ENCODE data around the gene ERLEC1. TPM values are rescaled to one million over a fixed set of nuclear protein-coding genes. Genes with fewer than 3 reads are reported as not detected.
A peak's percentile ranks its signal among the peaks of the same experiment; 100 is the strongest.

The ERLEC1 gene
- total and polyA plus RNA-seq, 7 donors, result 23.8 to 49.6 (median 27.1) TPM

DNA sequence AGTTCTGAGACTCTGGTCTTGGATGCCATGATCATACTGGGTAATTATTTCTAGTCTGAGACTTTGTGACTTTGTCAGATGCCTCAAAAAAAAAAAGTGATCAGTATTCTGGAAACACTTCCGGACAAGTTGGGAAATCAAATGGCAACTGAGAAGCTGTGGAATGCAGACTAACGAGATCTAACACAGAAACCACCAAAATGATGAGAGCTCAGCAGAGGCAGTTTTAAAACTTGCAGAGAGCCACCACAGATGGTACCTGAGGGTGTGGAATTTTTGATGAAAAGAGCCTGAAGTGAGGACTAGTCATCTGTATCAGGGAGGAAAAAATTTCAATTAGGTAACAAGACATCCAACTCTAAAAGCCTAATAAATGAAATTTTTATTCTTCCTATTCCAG is 78.4 kb downstream of the ERLEC1 start:
- no peak overlapping the region for H3K27ac ChIP-seq
- no peak for DNase-seq
- intact Hi-C loops (cut with DNase I), result no loop called here
- no peak for ATAC-seq
- TF ChIP-seq, protein P1, sequence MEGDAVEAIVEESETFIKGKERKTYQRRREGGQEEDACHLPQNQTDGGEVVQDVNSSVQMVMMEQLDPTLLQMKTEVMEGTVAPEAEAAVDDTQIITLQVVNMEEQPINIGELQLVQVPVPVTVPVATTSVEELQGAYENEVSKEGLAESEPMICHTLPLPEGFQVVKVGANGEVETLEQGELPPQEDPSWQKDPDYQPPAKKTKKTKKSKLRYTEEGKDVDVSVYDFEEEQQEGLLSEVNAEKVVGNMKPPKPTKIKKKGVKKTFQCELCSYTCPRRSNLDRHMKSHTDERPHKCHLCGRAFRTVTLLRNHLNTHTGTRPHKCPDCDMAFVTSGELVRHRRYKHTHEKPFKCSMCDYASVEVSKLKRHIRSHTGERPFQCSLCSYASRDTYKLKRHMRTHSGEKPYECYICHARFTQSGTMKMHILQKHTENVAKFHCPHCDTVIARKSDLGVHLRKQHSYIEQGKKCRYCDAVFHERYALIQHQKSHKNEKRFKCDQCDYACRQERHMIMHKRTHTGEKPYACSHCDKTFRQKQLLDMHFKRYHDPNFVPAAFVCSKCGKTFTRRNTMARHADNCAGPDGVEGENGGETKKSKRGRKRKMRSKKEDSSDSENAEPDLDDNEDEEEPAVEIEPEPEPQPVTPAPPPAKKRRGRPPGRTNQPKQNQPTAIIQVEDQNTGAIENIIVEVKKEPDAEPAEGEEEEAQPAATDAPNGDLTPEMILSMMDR (IDR thresholded peaks at IDR 0.05), result no peak
- no peak overlapping the region for H3K4me3 ChIP-seq
- H3K4me1 ChIP-seq, result peaks cover 3% of the 10 kb centered on the region
- peaks cover 8 to 69% of the 10 kb centered on the region in 2 donors for H3K36me3 ChIP-seq (ENCODE audit: insufficient read depth in 1 of 2, low read depth in 1 of 2)
- 70 to 85% (median 80%) methylated on average over 2 of the region's 2 CpGs for WGBS, 3 donors
- H3K9me3 ChIP-seq, result no peaks in the 10 kb centered on the region
- H3K27me3 ChIP-seq (ENCODE audit: insufficient read depth in 3 of 3, low read length in 2 of 3), result no peaks in the 10 kb centered on the region

DNA sequence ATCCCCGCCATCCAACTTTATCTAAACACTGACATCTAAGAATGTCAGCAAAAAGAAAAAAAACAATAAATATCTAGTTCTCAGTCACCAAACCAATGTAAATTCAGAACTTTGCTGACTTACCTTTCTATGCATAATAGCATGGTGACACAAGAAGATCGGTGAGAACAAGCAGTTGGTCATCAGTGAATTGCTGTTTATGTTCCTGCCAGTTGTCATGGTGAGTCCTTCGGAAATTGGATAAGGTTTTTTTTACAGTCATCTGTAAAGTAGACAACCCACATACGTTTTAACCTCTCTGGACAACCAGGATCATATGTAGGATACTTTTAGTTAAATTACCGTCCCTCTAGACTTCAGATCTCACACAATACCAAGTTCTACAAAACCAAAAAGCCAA is 79.1 kb downstream of the ERLEC1 start:
- TF ChIP-seq, protein P1 (IDR thresholded peaks at IDR 0.05), result no peak
- WGBS, 3 donors, result 63 to 73% (median 69%) methylated on average over 5 of the region's 5 CpGs
- peaks cover 8 to 76% of the 10 kb centered on the region in 2 donors for H3K36me3 ChIP-seq (ENCODE audit: insufficient read depth in 1 of 2, low read depth in 1 of 2)
- ATAC-seq (no peak), DNase-seq (no peak)
- H3K9me3 ChIP-seq, result no peaks in the 10 kb centered on the region
- no peak overlapping the region for H3K27ac ChIP-seq
- H3K4me1 ChIP-seq, result peaks cover 3% of the 10 kb centered on the region
- intact Hi-C loops (cut with DNase I), result no loop called here
- H3K4me3 ChIP-seq, result no peak overlapping the region
- H3K27me3 ChIP-seq (ENCODE audit: insufficient read depth in 3 of 3, low read length in 2 of 3), result no peaks in the 10 kb centered on the region

DNA sequence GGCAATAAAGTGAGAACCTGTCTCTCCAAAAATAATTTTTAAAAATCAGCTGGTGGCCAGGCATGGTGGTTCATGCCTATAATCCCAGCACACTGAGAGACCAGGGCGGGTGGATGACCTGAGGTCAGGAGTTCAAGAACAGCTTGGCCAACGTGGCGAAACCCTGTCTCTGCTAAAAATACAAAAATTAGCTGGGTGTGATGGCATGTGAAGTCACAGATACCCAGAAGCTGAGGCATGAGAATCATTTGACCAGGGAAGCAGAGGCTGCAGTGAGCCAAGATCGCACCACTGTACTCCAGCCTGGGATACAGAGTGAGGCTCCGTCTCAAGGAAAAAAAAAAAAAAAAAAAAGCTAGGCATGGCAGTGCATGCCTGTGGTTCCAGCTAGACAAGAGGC is 80.3 kb downstream of the ERLEC1 start:
- DNase-seq, result peak in 1 of 2 donors; percentile 51
- WGBS, 3 donors, result 34 to 55% (median 35%) methylated on average over 4 to 5 of the region's 5 CpGs
- peak; percentile 66 to 90 (median 77) for ATAC-seq
- Histone ChIP-seq H3K27me3 (ENCODE audit: insufficient read depth in 3 of 3, low read length in 2 of 3) (no peaks in the 10 kb centered on the region), H3K4me1 (peaks cover 3% of the 10 kb centered on the region), H3K9me3 (no peaks in the 10 kb centered on the region), H3K36me3 (ENCODE audit: insufficient read depth in 1 of 2, low read depth in 1 of 2) (peaks cover 8 to 85% of the 10 kb centered on the region in 2 donors), H3K27ac (no peak overlapping the region), H3K4me3 (no peak overlapping the region)
- TF ChIP-seq, protein P1 (IDR thresholded peaks at IDR 0.05), result no peak
- intact Hi-C loops (cut with DNase I), result no loop called here

DNA sequence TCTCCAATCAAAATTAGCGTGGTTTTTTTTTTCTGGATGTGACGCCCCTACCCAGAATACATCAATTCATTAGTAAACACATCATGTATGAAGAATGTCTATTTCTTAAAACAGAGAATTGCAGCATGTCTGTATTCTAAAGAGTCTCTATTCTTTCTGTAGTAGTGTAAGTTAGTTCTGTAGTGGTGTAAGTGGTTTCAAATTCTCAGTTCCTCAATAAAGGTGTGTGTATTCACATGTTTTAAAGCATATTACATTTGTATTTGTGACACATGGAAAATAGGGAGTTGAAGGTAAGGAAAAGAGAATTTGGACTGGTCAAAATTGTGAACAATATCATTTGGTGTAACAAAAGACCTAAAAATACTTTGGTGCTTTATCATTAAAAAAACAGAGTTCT is 80.9 kb downstream of the ERLEC1 start:
- DNase-seq (no peak), ATAC-seq (peak in 1 of 4 donors; percentile 3)
- TF ChIP-seq, protein P1 (IDR thresholded peaks at IDR 0.05), result no peak
- 96 to 100% (median 100%) methylated on average over 2 of the region's 2 CpGs for WGBS, 3 donors
- intact Hi-C loops (cut with DNase I), result no loop called here
- no peak overlapping the region for H3K27ac ChIP-seq
- H3K36me3 ChIP-seq (ENCODE audit: insufficient read depth in 1 of 2, low read depth in 1 of 2), result peaks cover 8 to 91% of the 10 kb centered on the region in 2 donors
- no peak overlapping the region for H3K4me3 ChIP-seq
- no peaks in the 10 kb centered on the region for H3K9me3 ChIP-seq
- H3K27me3 ChIP-seq (ENCODE audit: insufficient read depth in 3 of 3, low read length in 2 of 3), result no peaks in the 10 kb centered on the region
- peaks cover 3% of the 10 kb centered on the region for H3K4me1 ChIP-seq

Other genes starting within 250 kb of the ERLEC1 start
- gene CHAC2, start 19.2 kb upstream of the ERLEC1 start, total RNA-seq, result 1 to 10 TPM; 3.5 to 5.5 (median 4.9) TPM
- gene CHAC2, start 19.2 kb upstream of the ERLEC1 start, polyA plus RNA-seq, result 10 to 100 TPM in 1 of 3 donors, 1 to 10 TPM in 2; 8.1 to 13.9 (median 8.5) TPM
- 1 to 10 TPM; 3.5 to 6.8 (median 5.9) TPM for gene ASB3, start 91 bp upstream of the ERLEC1 start, total RNA-seq
- gene ASB3, start 91 bp upstream of the ERLEC1 start, polyA plus RNA-seq, result 1 to 10 TPM; 2.9 to 6.4 (median 3.8) TPM
- gene GPR75, start 72.9 kb downstream of the ERLEC1 start, total RNA-seq, result 1 to 10 TPM in 2 of 4 donors, under 1 TPM in 2; 0.51 to 1.3 (median 1.0) TPM
- gene GPR75, start 72.9 kb downstream of the ERLEC1 start, polyA plus RNA-seq, result 1 to 10 TPM in 1 of 3 donors, under 1 TPM in 2; 0.29 to 1.9 (median 0.38) TPM
- 100 to 1,000 TPM in 3 of 4 donors, 10 to 100 TPM in 1; 67.0 to 140 (median 116) TPM for gene PSME4, start 183.9 kb downstream of the ERLEC1 start, total RNA-seq
- gene PSME4, start 183.9 kb downstream of the ERLEC1 start, polyA plus RNA-seq, result 100 to 1,000 TPM in 1 of 3 donors, 10 to 100 TPM in 2; 55.2 to 189 (median 74.4) TPM

Data from psoas muscle (tissue), 8 donors.